GM12891 (cell line): ENCODE results near the gene TAP2.

ENCODE experiments used
- POLR2A ChIP-seq: IDR thresholded peaks from 2 replicates; pipeline ENCODE4 v1.6.1; 2011; ENCODE audit warnings: low read depth, low read length, control low read depth
- POLR2AphosphoS5 ChIP-seq: IDR thresholded peaks from 2 replicates; pipeline ENCODE4 v1.6.1; 2011; ENCODE audit warnings: low read depth, low read length, control low read depth

GRCh38 chr6:32852844-32853540 lies 14.5 kb upstream of the TAP2 start:
- TF ChIP-seq POLR2A (0 out of 2 replicates have a peak, but pooled peaks have one; percentile 4), POLR2AphosphoS5 (peak; percentile 22; the same call in 1 of the 2 replicates)
